Upper lobe of left lung (tissue), 6 donors: ENCODE measurements around the gene PLEK. TPM values are rescaled to one million over a fixed set of nuclear protein-coding genes. Genes with fewer than 3 reads are reported as not detected.
A peak's percentile ranks its signal among the peaks of the same experiment; 100 is the strongest.

Experiments
- ATAC-seq, 2 donors: fragments of 200-7000 bp; cut with Tn5 transposase; one replicate each; pipeline ENCODE4 v1.9.1; 2022; ENCODE audit warnings: mild to moderate bottlenecking in 2 of 2, moderate library complexity in 2 of 2; ENCODE audit not compliant: low FRiP score in 2 of 2
- DNase-seq, 2 donors: peaks; one replicate each; pipeline ENCODE4 v3.0.0-alpha.2; 2019 to 2020
- H3K27ac ChIP-seq, 4 donors: fragments of 200-600 bp; sonication (generic); one replicate each; pipeline ENCODE4 v1.5.1; 2016 to 2019
- H3K27me3 ChIP-seq, 4 donors: fragments of 200-600 bp; sonication (generic); one replicate each; pipeline ENCODE4 v1.5.1; 2017 to 2019
- H3K36me3 ChIP-seq, 4 donors: fragments of 200-600 bp; sonication (generic); one replicate each; pipeline ENCODE4 v1.5.1; 2016 to 2019
- H3K4me1 ChIP-seq, 4 donors: fragments of 200-600 bp; sonication (generic); one replicate each; pipeline ENCODE4 v1.5.1; 2018 to 2019
- H3K4me3 ChIP-seq, 4 donors: fragments of 200-600 bp; sonication (generic); one replicate each; pipeline ENCODE4 v1.5.1; 2017 to 2019; ENCODE audit warnings: mild to moderate bottlenecking in 2 of 4, moderate library complexity in 1 of 4
- H3K9me3 ChIP-seq, 4 donors: fragments of 200-600 bp; sonication (generic); one replicate each; pipeline ENCODE4 v1.5.1; 2018 to 2019
- CTCF ChIP-seq, 6 experiments: fragments of 450-650 bp in 4 of 6; fragments of 200-600 bp in 2 of 6; sonication (generic) in 2 of 6; IDR thresholded peaks; one replicate each; pipeline ENCODE4 v1.5.1; 2016 to 2019; ENCODE audit warnings: antibody characterized with exemption in 6 of 6
- EP300 ChIP-seq, 4 donors: sonication (generic); formaldehyde crosslinking; IDR thresholded peaks; one replicate each; pipeline ENCODE4 v1.5.1; 2017; ENCODE audit warnings: antibody characterized with exemption in 4 of 4, control low read depth in 2 of 4
- POLR2A ChIP-seq, 4 donors: fragments of 450-650 bp; IDR thresholded peaks; one replicate each; pipeline ENCODE4 v1.5.1; 2016 to 2017; ENCODE audit warnings: antibody characterized with exemption in 4 of 4, mild to moderate bottlenecking in 2 of 4
- POLR2AphosphoS5 ChIP-seq, 2 donors: sonication (generic); formaldehyde crosslinking; IDR thresholded peaks; one replicate each; pipeline ENCODE4 v1.5.1; 2017; ENCODE audit warnings: antibody characterized with exemption in 2 of 2
- WGBS, 2 donors: methylation state at CpG; one replicate each; pipeline ENCODE4 v1.1.5; 2017 to 2018; 5-methylcytosine and 5-hydroxymethylcytosine counted together
- total RNA-seq, 6 donors: library from RNA; depleted of rRNA in 4 of 6; stranded (reverse); fragments of >200 nt in 4 of 6; gene quantifications; one replicate each; pipeline versions ENCODE4 v1.1.0 to v1.2.1, GENCODE V29; 2016 to 2021
- donor health status: DM: no; HTN: no; CAD: no; lungs with moderate emphysema.
- donor health status: DM: no; HTN: yes; CAD: no; lungs with severe emphysema.

Gene PLEK
- total RNA-seq, 6 donors from 2014 or later: 12.4 to 45.6 (median 17.0) TPM

- Histone ChIP-seq H3K27me3 (peaks cover 0 to 2% (median 0%) of the 10 kb centered on the region in 4 donors), H3K27ac (peak within 1 kb of the TSS; percentile 88 to 97 (median 92)), H3K36me3 (peaks cover 0 to 11% (median 0%) of the 10 kb centered on the region in 4 donors), H3K4me1 (peaks cover 9 to 19% (median 18%) of the 10 kb centered on the region in 4 donors), H3K9me3 (no peaks in the 10 kb centered on the region), H3K4me3 (peak within 1 kb of the TSS; percentile 55 to 79 (median 68))
- 0 to 1% methylated on average over 12 to 38 of the region's 64 CpGs for WGBS, 2 donors
- TF ChIP-seq CTCF (IDR thresholded peaks at IDR 0.05): peak in 1 of 6 experiments; percentile 18
- peak; percentile 39 to 63 for TF ChIP-seq POLR2AphosphoS5 (IDR thresholded peaks at IDR 0.05)
- TF ChIP-seq EP300 (IDR thresholded peaks at IDR 0.05): no peak
- peak in 3 of 4 donors; percentile 14 to 62 (median 36) for TF ChIP-seq POLR2A (IDR thresholded peaks at IDR 0.05)
- ATAC-seq: peak; percentile 76 to 92
- DNase-seq: peak; percentile 27 to 91
Observed at GRCh38 chr2:68319398-68320117, 45.5 kb upstream of the PLEK start, which contains the start of gene CNRIP1. CNRIP1 (minus strand) TSS chr2:68319949; CDS start chr2:68319400, 549 bp downstream.

- DNase-seq (no peak), ATAC-seq (no peak)
- H3K4me3 ChIP-seq: peak overlapping the region; percentile 55 to 79 (median 68)
Observed at GRCh38 chr2:68320118-68320641, 44.9 kb upstream of the PLEK start.

GRCh38 chr2:68325056-68325455 lies 40.0 kb upstream of the PLEK start:
- Histone ChIP-seq H3K9me3 (no peaks in the 10 kb centered on the region), H3K36me3 (no peaks in the 10 kb centered on the region), H3K27me3 (no peaks in the 10 kb centered on the region), H3K27ac (no peak overlapping the region), H3K4me3 (no peak overlapping the region), H3K4me1 (peaks cover 4 to 5% (median 4%) of the 10 kb centered on the region in 4 donors)
- DNase-seq: no peak
- ATAC-seq: no peak
- TF ChIP-seq POLR2A (IDR thresholded peaks at IDR 0.05) (no peak), CTCF (IDR thresholded peaks at IDR 0.05) (no peak), POLR2AphosphoS5 (IDR thresholded peaks at IDR 0.05) (no peak), EP300 (IDR thresholded peaks at IDR 0.05) (no peak)
- WGBS, 2 donors: 67 to 82% methylated on average over 3 of the region's 3 CpGs

More at GRCh38 chr2:68320118-68320641, 44.9 kb upstream of the PLEK start:
- no peaks in the 10 kb centered on the region for H3K9me3 ChIP-seq
- H3K27ac ChIP-seq: peak overlapping the region; percentile 88 to 97 (median 92)
- H3K27me3 ChIP-seq: peaks cover 0 to 2% (median 0%) of the 10 kb centered on the region in 4 donors
- no peak for TF ChIP-seq POLR2AphosphoS5 (IDR thresholded peaks at IDR 0.05)
- no peak for TF ChIP-seq EP300 (IDR thresholded peaks at IDR 0.05)
- no peak for TF ChIP-seq CTCF (IDR thresholded peaks at IDR 0.05)
- no peak for TF ChIP-seq POLR2A (IDR thresholded peaks at IDR 0.05)
- H3K36me3 ChIP-seq: peaks cover 0 to 11% (median 0%) of the 10 kb centered on the region in 4 donors
- peaks cover 9 to 19% (median 18%) of the 10 kb centered on the region in 4 donors for H3K4me1 ChIP-seq
- WGBS, 2 donors: 7 to 9% methylated on average over 11 of the region's 11 CpGs

GRCh38 chr2:68328901-68329300 lies 36.2 kb upstream of the PLEK start:
- Histone ChIP-seq H3K4me3 (no peak overlapping the region), H3K36me3 (no peaks in the 10 kb centered on the region), H3K27me3 (no peaks in the 10 kb centered on the region), H3K4me1 (no peaks in the 10 kb centered on the region), H3K27ac (no peak overlapping the region), H3K9me3 (no peaks in the 10 kb centered on the region)
- DNase-seq (no peak), ATAC-seq (no peak)
- whole genome bisulfite sequencing, 2 donors: 48 to 72% methylated on average over 5 of the region's 5 CpGs
- no peak for TF ChIP-seq EP300 (IDR thresholded peaks at IDR 0.05)

- no peak overlapping the region for H3K27ac ChIP-seq
- no peaks in the 10 kb centered on the region for H3K27me3 ChIP-seq
- no peaks in the 10 kb centered on the region for H3K9me3 ChIP-seq
- no peak for DNase-seq
- H3K36me3 ChIP-seq: no peaks in the 10 kb centered on the region
- TF ChIP-seq POLR2AphosphoS5 (IDR thresholded peaks at IDR 0.05) (no peak), POLR2A (IDR thresholded peaks at IDR 0.05) (no peak), EP300 (IDR thresholded peaks at IDR 0.05) (no peak), CTCF (IDR thresholded peaks at IDR 0.05) (no peak)
- H3K4me1 ChIP-seq: no peaks in the 10 kb centered on the region
- ATAC-seq: no peak
- 69 to 79% methylated on average over 2 of the region's 2 CpGs for WGBS, 2 donors
- no peak overlapping the region for H3K4me3 ChIP-seq
Observed at GRCh38 chr2:68330691-68331090, 34.4 kb upstream of the PLEK start.
